Peyer's patch (tissue), 4 donors: Measurements from ENCODE around the gene ALG6. TPM values are rescaled to one million over a fixed set of nuclear protein-coding genes. Genes with fewer than 3 reads are reported as not detected.
"Not testable (repeated sequence)": the region's sequence is repeated elsewhere in the genome, so short reads cannot be mapped to it uniquely, and the experiment has no call there.

Source experiments
- DNase-seq, 3 donors: peaks; one replicate each; pipeline ENCODE4 v3.0.0-alpha.2; 2017 to 2019
- H3K27ac ChIP-seq, 4 donors: fragments of 200-600 bp; sonication (generic); one replicate each; pipeline ENCODE4 v1.5.1; 2016 to 2019
- H3K27me3 ChIP-seq, 2 donors: fragments of 200-600 bp; sonication (generic); one replicate each; pipeline ENCODE4 v1.5.1; 2019
- H3K36me3 ChIP-seq, 3 donors: fragments of 200-600 bp; sonication (generic); one replicate each; pipeline ENCODE4 v1.5.1; 2016 to 2019
- H3K4me1 ChIP-seq, 4 donors: fragments of 200-600 bp; sonication (generic); one replicate each; pipeline ENCODE4 v1.5.1; 2016 to 2019
- H3K4me3 ChIP-seq, 4 donors: fragments of 200-600 bp; sonication (generic); 1 replicate in 3 of 4; 2 replicates in 1 of 4; pipeline ENCODE4 v1.5.1; 2016 to 2019; ENCODE audit warnings: mild to moderate bottlenecking in 1 of 4
- H3K9me3 ChIP-seq, 4 donors: fragments of 200-600 bp; sonication (generic); one replicate each; pipeline ENCODE4 v1.5.1; 2016 to 2019; ENCODE audit warnings: mild to moderate bottlenecking in 1 of 4
- POLR2A ChIP-seq, 2 donors: fragments of 450-650 bp; IDR thresholded peaks; one replicate each; pipeline ENCODE4 v1.5.1; 2017; ENCODE audit warnings: antibody characterized with exemption in 2 of 2, mild to moderate bottlenecking in 2 of 2, moderate library complexity in 2 of 2
- total RNA-seq, 4 donors: library from RNA; depleted of rRNA; stranded (reverse); fragments of >200 nt; gene quantifications; one replicate each; pipeline ENCODE4 v1.1.0, GENCODE V29; 2016
- TF ChIP-seq, protein P1 (sequence below), 6 experiments: fragments of 450-650 bp in 4 of 6; fragments of 200-600 bp in 2 of 6; sonication (generic) in 1 of 6; IDR thresholded peaks; one replicate each; pipeline ENCODE4 v1.5.1; 2017 to 2019; ENCODE audit warnings: antibody characterized with exemption in 6 of 6, mild to moderate bottlenecking in 3 of 6, moderate library complexity in 1 of 6

The ALG6 gene
- total RNA-seq, 4 donors from 2014 or later, result 10.8 to 46.2 (median 20.7) TPM

DNA sequence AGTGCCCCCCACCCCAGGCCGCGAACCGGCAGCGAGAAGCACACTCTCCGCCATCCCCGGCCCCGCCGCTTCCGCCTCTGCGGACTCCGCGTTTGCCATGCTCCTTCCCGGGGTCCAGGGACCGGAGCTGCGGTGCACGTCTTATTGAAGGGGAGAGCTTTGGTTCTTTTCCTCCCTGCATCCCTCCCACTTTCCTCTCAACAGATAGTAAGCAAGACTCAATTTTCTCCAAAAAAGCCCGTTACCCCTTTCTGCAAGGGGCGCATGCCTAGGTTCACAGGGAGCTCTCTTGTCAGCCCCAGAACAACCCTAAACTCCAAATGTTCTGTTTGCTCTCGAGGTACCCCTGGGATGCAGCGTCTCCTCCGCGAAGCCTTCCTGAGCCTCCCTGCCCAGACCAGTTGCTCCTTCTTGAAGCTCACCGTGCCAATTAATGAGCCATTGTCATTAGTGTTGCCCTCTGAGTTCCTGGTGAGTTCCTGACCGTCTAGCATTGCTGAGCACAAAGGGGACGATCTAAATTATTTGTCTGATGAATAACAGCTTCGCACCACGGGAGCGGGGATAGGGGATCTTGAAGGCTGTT lies 37.0 kb upstream of the ALG6 start:
- no peak overlapping the region for H3K27ac ChIP-seq
- DNase-seq, result no peak
- H3K36me3 ChIP-seq, result no peaks in the 10 kb centered on the region
- peaks cover 0 to 53% of the 10 kb centered on the region in 2 donors for H3K27me3 ChIP-seq
- no peak overlapping the region for H3K4me3 ChIP-seq
- peaks cover 0 to 14% (median 0%) of the 10 kb centered on the region in 4 donors for H3K4me1 ChIP-seq
- H3K9me3 ChIP-seq, result peaks cover 0 to 5% (median 0%) of the 10 kb centered on the region in 4 donors
- TF ChIP-seq POLR2A (IDR thresholded peaks at IDR 0.05), result no peak
- TF ChIP-seq, protein P1, sequence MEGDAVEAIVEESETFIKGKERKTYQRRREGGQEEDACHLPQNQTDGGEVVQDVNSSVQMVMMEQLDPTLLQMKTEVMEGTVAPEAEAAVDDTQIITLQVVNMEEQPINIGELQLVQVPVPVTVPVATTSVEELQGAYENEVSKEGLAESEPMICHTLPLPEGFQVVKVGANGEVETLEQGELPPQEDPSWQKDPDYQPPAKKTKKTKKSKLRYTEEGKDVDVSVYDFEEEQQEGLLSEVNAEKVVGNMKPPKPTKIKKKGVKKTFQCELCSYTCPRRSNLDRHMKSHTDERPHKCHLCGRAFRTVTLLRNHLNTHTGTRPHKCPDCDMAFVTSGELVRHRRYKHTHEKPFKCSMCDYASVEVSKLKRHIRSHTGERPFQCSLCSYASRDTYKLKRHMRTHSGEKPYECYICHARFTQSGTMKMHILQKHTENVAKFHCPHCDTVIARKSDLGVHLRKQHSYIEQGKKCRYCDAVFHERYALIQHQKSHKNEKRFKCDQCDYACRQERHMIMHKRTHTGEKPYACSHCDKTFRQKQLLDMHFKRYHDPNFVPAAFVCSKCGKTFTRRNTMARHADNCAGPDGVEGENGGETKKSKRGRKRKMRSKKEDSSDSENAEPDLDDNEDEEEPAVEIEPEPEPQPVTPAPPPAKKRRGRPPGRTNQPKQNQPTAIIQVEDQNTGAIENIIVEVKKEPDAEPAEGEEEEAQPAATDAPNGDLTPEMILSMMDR (IDR thresholded peaks at IDR 0.05), result no peak

DNA sequence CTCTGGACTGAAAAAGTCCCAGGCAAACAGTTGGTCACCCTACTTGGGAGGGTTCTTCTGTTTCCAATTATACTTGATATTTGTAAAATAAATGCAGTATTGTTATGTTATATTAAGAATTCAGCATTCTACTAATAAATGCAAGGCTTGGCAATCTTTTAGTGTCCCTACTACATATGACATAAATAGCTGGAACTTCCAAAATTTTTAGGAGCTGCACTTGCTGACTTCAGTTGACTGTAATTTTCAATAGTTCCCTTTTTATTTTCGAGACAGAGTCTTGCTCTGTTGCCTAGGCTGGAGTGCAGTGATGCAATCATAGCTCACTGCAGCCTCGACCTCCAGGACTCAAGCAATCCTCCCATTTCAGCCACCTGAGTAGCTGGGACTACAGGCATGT lies 25.0 kb upstream of the ALG6 start:
- Histone ChIP-seq H3K27me3 (no peaks in the 10 kb centered on the region), H3K4me1 (no peaks in the 10 kb centered on the region), H3K9me3 (no peaks in the 10 kb centered on the region), H3K27ac (no peak overlapping the region), H3K36me3 (no peaks in the 10 kb centered on the region), H3K4me3 (no peak overlapping the region)
- TF ChIP-seq, protein P1 (IDR thresholded peaks at IDR 0.05), result no peak
- TF ChIP-seq POLR2A (IDR thresholded peaks at IDR 0.05), result no peak
- DNase-seq, result no peak

DNA sequence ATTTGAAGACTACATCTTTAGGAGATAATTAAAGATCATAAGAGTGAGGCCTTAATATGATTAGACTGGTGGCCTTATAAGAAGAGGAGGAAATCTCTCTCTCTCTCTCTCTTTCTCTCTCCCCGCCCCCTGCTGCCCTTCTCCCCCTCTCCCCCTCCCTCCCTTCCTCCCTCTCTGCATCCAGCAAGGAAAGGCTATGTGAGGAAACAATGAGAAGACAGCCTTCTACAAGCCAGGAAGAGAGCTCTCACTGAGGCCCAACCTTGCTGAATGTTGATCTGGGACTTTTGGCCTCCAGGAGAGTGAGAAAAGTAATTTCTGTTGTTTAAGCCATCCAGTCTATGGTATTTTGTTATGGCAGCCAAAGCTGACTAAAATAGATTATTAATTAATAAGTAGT lies 23.5 kb upstream of the ALG6 start:
- TF ChIP-seq, protein P1 (IDR thresholded peaks at IDR 0.05), result no peak
- no peak for TF ChIP-seq POLR2A (IDR thresholded peaks at IDR 0.05)
- no peaks in the 10 kb centered on the region for H3K9me3 ChIP-seq
- DNase-seq, result no peak
- H3K27me3 ChIP-seq, result no peaks in the 10 kb centered on the region
- no peak overlapping the region for H3K27ac ChIP-seq
- no peaks in the 10 kb centered on the region for H3K4me1 ChIP-seq
- H3K36me3 ChIP-seq, result no peaks in the 10 kb centered on the region
- H3K4me3 ChIP-seq, result no peak overlapping the region

DNA sequence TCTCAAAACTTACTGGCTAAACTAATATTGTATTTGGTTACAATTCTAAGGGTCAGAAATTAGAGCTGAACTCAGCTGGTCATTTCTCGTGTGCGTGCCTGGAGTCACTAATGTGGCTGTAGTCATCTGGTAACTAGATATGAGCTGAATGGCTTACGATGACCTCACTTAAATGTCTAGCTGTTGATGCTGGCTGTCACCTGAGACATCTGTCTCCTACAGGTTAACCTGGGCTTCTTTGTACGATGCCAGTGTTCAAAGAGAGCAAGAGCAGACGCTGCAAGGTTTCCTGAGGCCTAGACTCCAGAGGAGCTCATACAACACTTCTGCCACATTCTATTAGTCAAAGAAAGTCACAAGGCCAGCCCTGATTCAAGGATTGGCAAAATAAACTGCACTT lies 17.1 kb upstream of the ALG6 start:
- no peak overlapping the region for H3K27ac ChIP-seq
- H3K4me3 ChIP-seq, result no peak overlapping the region
- no peaks in the 10 kb centered on the region for H3K4me1 ChIP-seq
- DNase-seq, result no peak
- TF ChIP-seq POLR2A (IDR thresholded peaks at IDR 0.05), result no peak
- TF ChIP-seq, protein P1 (IDR thresholded peaks at IDR 0.05), result no peak
- H3K27me3 ChIP-seq, result no peaks in the 10 kb centered on the region
- H3K36me3 ChIP-seq, result no peaks in the 10 kb centered on the region
- H3K9me3 ChIP-seq, result no peaks in the 10 kb centered on the region

DNA sequence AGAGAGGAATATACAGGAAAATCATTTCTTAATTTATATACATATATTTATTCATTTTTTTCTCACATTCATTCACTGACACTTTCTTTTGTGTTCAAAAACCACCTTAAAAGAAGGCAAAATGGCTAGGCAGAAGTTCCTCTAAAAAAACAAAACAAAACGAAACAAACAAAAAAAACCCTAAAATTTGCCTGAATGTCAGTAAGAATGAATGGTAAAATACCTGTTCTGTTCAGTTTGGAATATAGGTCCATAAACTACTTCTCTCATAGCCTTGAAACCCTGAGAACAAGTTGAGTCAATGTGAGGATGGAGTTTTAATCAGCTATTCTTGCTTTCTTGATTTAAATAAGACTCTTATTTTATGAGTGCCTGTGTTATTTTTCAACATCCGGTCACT lies 14.7 kb upstream of the ALG6 start:
- Histone ChIP-seq H3K27ac (no peak overlapping the region), H3K4me3 (no peak overlapping the region), H3K27me3 (no peaks in the 10 kb centered on the region), H3K4me1 (no peaks in the 10 kb centered on the region), H3K9me3 (no peaks in the 10 kb centered on the region), H3K36me3 (no peaks in the 10 kb centered on the region)
- no peak for TF ChIP-seq POLR2A (IDR thresholded peaks at IDR 0.05)
- TF ChIP-seq, protein P1 (IDR thresholded peaks at IDR 0.05), result no peak
- no peak for DNase-seq

- not testable (repeated sequence) for H3K4me3 ChIP-seq, H3K36me3 ChIP-seq, H3K4me1 ChIP-seq, DNase-seq, H3K27ac ChIP-seq, H3K27me3 ChIP-seq, H3K9me3 ChIP-seq
Measured at GRCh38 chr1:63356234-63356633, 11.2 kb upstream of the ALG6 start.
